ENCODE results near the gene FAM163B. TPM values are rescaled to one million over a fixed set of nuclear protein-coding genes. Genes with fewer than 3 reads are reported as not detected.

FAM163B gene
- total RNA-seq, 1 experiment from 2014 or later: 2.0 TPM

- TF ChIP-seq, protein P1, sequence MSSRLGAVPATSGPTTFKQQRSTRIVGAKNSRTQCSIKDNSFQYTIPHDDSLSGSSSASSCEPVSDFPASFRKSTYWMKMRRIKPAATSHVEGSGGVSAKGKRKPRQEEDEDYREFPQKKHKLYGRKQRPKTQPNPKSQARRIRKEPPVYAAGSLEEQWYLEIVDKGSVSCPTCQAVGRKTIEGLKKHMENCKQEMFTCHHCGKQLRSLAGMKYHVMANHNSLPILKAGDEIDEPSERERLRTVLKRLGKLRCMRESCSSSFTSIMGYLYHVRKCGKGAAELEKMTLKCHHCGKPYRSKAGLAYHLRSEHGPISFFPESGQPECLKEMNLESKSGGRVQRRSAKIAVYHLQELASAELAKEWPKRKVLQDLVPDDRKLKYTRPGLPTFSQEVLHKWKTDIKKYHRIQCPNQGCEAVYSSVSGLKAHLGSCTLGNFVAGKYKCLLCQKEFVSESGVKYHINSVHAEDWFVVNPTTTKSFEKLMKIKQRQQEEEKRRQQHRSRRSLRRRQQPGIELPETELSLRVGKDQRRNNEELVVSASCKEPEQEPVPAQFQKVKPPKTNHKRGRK (CRISPR knock-in tag; IDR thresholded peaks at IDR 0.05; ENCODE audit: borderline replicate concordance): no peak
- TF ChIP-seq EMX1 (CRISPR knock-in tag; IDR thresholded peaks at IDR 0.05): peak; percentile 81; the same call in 1 of the 2 replicates
- TF ChIP-seq, protein P2, sequence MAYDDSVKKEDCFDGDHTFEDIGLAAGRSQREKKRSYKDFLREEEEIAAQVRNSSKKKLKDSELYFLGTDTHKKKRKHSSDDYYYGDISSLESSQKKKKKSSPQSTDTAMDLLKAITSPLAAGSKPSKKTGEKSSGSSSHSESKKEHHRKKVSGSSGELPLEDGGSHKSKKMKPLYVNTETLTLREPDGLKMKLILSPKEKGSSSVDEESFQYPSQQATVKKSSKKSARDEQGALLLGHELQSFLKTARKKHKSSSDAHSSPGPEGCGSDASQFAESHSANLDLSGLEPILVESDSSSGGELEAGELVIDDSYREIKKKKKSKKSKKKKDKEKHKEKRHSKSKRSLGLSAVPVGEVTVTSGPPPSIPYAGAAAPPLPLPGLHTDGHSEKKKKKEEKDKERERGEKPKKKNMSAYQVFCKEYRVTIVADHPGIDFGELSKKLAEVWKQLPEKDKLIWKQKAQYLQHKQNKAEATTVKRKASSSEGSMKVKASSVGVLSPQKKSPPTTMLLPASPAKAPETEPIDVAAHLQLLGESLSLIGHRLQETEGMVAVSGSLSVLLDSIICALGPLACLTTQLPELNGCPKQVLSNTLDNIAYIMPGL (CRISPR knock-in tag; IDR thresholded peaks at IDR 0.05): peak; percentile 25; the same call in 1 of the 2 replicates
- no peak for TF ChIP-seq HMGA2 (CRISPR knock-in tag; IDR thresholded peaks at IDR 0.05)
- TF ChIP-seq ZNF263 (CRISPR knock-in tag; IDR thresholded peaks at IDR 0.05; ENCODE audit: low read depth): 0 out of 2 replicates have a peak, but pooled peaks have one; percentile 32
- TF ChIP-seq, protein P3, sequence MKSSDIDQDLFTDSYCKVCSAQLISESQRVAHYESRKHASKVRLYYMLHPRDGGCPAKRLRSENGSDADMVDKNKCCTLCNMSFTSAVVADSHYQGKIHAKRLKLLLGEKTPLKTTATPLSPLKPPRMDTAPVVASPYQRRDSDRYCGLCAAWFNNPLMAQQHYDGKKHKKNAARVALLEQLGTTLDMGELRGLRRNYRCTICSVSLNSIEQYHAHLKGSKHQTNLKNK (CRISPR knock-in tag; IDR thresholded peaks at IDR 0.05): no peak
- peak; percentile 62; the same call in 1 of the 2 replicates for TF ChIP-seq CREB1 (CRISPR knock-in tag; IDR thresholded peaks at IDR 0.05)
- 0 out of 2 replicates have a peak, but pooled peaks have one; percentile 48 for TF ChIP-seq ELF4 (CRISPR knock-in tag; IDR thresholded peaks at IDR 0.05; ENCODE audit: low read depth)
- TF ChIP-seq ZNF671 (CRISPR knock-in tag; IDR thresholded peaks at IDR 0.05): peak; percentile 49; the same call in 1 of the 2 replicates
- 0 out of 2 replicates have a peak, but pooled peaks have one; percentile 68 for TF ChIP-seq ZNF416 (CRISPR knock-in tag; IDR thresholded peaks at IDR 0.05)
- no peak for TF ChIP-seq NFATC4 (CRISPR knock-in tag; IDR thresholded peaks at IDR 0.05)
- TF ChIP-seq GABPB1 (CRISPR knock-in tag; IDR thresholded peaks at IDR 0.05): 0 out of 2 replicates have a peak, but pooled peaks have one; percentile 16
- TF ChIP-seq, protein P4, sequence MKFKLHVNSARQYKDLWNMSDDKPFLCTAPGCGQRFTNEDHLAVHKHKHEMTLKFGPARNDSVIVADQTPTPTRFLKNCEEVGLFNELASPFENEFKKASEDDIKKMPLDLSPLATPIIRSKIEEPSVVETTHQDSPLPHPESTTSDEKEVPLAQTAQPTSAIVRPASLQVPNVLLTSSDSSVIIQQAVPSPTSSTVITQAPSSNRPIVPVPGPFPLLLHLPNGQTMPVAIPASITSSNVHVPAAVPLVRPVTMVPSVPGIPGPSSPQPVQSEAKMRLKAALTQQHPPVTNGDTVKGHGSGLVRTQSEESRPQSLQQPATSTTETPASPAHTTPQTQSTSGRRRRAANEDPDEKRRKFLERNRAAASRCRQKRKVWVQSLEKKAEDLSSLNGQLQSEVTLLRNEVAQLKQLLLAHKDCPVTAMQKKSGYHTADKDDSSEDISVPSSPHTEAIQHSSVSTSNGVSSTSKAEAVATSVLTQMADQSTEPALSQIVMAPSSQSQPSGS (CRISPR knock-in tag; IDR thresholded peaks at IDR 0.05; ENCODE audit: borderline replicate concordance, low read depth): no peak
- TF ChIP-seq RORB (CRISPR knock-in tag; IDR thresholded peaks at IDR 0.05): no peak
- no peak for TF ChIP-seq JAZF1 (CRISPR knock-in tag; IDR thresholded peaks at IDR 0.05)
- TF ChIP-seq ZBTB21 (CRISPR knock-in tag; IDR thresholded peaks at IDR 0.05; ENCODE audit: borderline replicate concordance): 0 out of 2 replicates have a peak, but pooled peaks have one; percentile 73
- TF ChIP-seq, protein P5, sequence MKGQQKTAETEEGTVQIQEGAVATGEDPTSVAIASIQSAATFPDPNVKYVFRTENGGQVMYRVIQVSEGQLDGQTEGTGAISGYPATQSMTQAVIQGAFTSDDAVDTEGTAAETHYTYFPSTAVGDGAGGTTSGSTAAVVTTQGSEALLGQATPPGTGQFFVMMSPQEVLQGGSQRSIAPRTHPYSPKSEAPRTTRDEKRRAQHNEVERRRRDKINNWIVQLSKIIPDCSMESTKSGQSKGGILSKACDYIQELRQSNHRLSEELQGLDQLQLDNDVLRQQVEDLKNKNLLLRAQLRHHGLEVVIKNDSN (CRISPR knock-in tag; IDR thresholded peaks at IDR 0.05): no peak; the same call in none of the 2 replicates
These were observed at the start of gene FAM163B (continued) for GRCh38 chr9:133609311-133610098.

- no peak overlapping the region for H3K27ac Mint-ChIP-seq
- no peak for TF ChIP-seq ERG (CRISPR knock-in tag; IDR thresholded peaks at IDR 0.05)
- no peak for TF ChIP-seq ZNF232 (CRISPR knock-in tag; IDR thresholded peaks at IDR 0.05)
- TF ChIP-seq MAX (CRISPR knock-in tag; IDR thresholded peaks at IDR 0.05): no peak
- no peak for TF ChIP-seq JAZF1 (CRISPR knock-in tag; IDR thresholded peaks at IDR 0.05)
- no peak for TF ChIP-seq ZNF396 (CRISPR knock-in tag; IDR thresholded peaks at IDR 0.05; ENCODE audit: borderline replicate concordance)
- no peak for TF ChIP-seq ZBTB21 (CRISPR knock-in tag; IDR thresholded peaks at IDR 0.05; ENCODE audit: borderline replicate concordance)
- no peak for TF ChIP-seq TEAD1 (CRISPR knock-in tag; IDR thresholded peaks at IDR 0.05)
- no peak for TF ChIP-seq E2F4 (CRISPR knock-in tag; IDR thresholded peaks at IDR 0.05; ENCODE audit: borderline replicate concordance, low read depth)
- no peak for TF ChIP-seq KAT7 (CRISPR knock-in tag; IDR thresholded peaks at IDR 0.05; ENCODE audit: borderline replicate concordance)
- ATAC-seq (no peak), DNase-seq (ENCODE audit: low spot score) (no peak)
- H3K36me3 Mint-ChIP-seq: no peaks in the 10 kb centered on the region
- H3K4me3 Mint-ChIP-seq: no peak overlapping the region
- no peaks in the 10 kb centered on the region for H3K9me3 Mint-ChIP-seq
- peaks cover 19% of the 10 kb centered on the region for H3K4me1 Mint-ChIP-seq
- peaks cover 19% of the 10 kb centered on the region for H3K27me3 Mint-ChIP-seq (ENCODE audit: low read depth)
- POLR2A ChIA-PET: no interaction called here
- CTCF ChIA-PET: interaction anchor here (1.0 to 1.6 kb wide), 3 partner anchors 17 to 124 kb away, joined by 3 read pairs; no protein-coding TSS in a partner anchor
These were observed 48.0 kb upstream of the FAM163B start for GRCh38 chr9:133657120-133657661.

Data from WTC11 (cell line).